ENCODE data around the gene ANGPTL4. TPM values are rescaled to one million over a fixed set of nuclear protein-coding genes. Genes with fewer than 3 reads are reported as not detected.

The ANGPTL4 gene
- total and polyA plus RNA-seq, 9 of the 15 experiments (the other 6 are each of a cell fraction or from before 2014, with no cell fraction given) = 0.05 to 0.77 (median 0.22) TPM; not detected in 4

DNA sequence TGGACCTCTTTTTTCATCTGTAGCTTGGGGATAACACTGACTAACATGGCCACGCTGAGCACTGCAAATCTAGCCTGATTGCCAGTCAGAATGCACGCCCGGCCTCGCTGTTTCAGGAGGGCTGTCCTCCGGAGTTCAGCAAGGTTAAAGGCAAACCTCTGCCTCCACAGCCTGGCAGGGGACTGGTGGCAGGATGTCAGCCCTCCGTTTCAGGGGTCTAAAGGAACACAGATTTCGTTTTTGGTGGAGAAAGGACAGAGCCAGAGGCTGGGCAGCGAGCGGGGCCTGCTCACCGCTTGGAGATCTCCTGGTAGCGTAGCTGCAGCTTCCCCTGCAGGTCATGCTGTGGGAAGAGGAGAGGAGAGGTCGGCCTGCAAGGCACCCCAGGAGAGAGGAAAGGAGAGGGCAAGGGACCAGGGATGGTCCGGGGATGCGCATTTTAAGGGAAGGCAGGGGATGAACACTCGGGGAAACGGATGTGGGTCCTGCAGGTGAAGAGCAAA lies 43.3 kb upstream of the ANGPTL4 start:
- Histone ChIP-seq H4K20me1 (replicated peaks; ENCODE audit: control insufficient read depth, insufficient read depth, low read length) (peaks cover 26% of the 10 kb centered on the region; the same call in 1 of the 2 replicates), H3K27me3 (ENCODE audit: control insufficient read depth in 2 of 2, insufficient read depth in 2 of 2, low read length in 2 of 2) (no peaks in the 10 kb centered on the region), H2AFZ (ENCODE audit: low read depth, low read length) (peak overlapping the region; percentile 86), H3K79me2 (ENCODE audit: control insufficient read depth, insufficient read depth, low read length) (peaks cover 50% of the 10 kb centered on the region), H3K4me1 (replicated peaks in 1 of 2; ENCODE audit: control insufficient read depth in 2 of 2, insufficient read depth in 2 of 2, low read length in 2 of 2) (peaks cover 17 to 28% of the 10 kb centered on the region in 2 experiments), H3K36me3 (ENCODE audit: control insufficient read depth, insufficient read depth, low read length) (peaks cover 55% of the 10 kb centered on the region), H3K4me2 (ENCODE audit: insufficient read depth, low read length) (peak overlapping the region; percentile 99), H3K4me3 (peak overlapping the region; percentile 99), H3K9me1 (ENCODE audit: control insufficient read depth, insufficient read depth, low read length) (no peaks in the 10 kb centered on the region), H3K9ac (ENCODE audit: insufficient read depth in 1 of 2, low read depth in 2 of 2, low read length in 2 of 2) (peak overlapping the region; percentile 99 to 100), H3K27ac (ENCODE audit: extremely low read depth, low read depth, low read length) (peak overlapping the region; percentile 94), H3K9me3 (replicated peaks; ENCODE audit: control insufficient read depth, insufficient read depth, low read depth, low read length) (no peaks in the 10 kb centered on the region)
- intact Hi-C loops (cut with micrococcal nuclease) (loop anchor here (1.0 to 10.0 kb wide), 2 partner anchors 23 to 56 kb away; partner anchors contain the start of gene KANK3), in situ Hi-C loops (cut with MboI) (no loop called here)
- DNase-seq (ENCODE audit: extremely low read depth in 1 of 4, low spot score in 3 of 4) (peak in 2 of 4 experiments; percentile 11 to 39), FAIRE-seq (peak; percentile 35), ATAC-seq (peak; percentile 10)
- ChIA-PET POLR2A (interaction anchor here (0.6 to 3.8 kb wide), 17 partner anchors 9 to 312 kb away, joined by 3 to 20 read pairs (median 5); partner anchors contain the start of gene RAB11B), CTCF (ENCODE audit: low intra/inter-chr PET ratio) (interaction anchor here (0.5 to 1.1 kb wide), 5 partner anchors 51 to 407 kb away, joined by 3 read pairs; no protein-coding TSS in a partner anchor)
- no TSS peak for BruUV-seq (replicated peaks)
- WGBS (ENCODE audit: insufficient coverage, low coverage, missing lambda C conversion rate) = 2% methylated on average over 12 of the region's 16 CpGs
- TF ChIP-seq ZBTB2 (IDR thresholded peaks at IDR 0.05) (0 out of 2 replicates have a peak, but pooled peaks have one; percentile 16), BRD9 (IDR thresholded peaks at IDR 0.05; ENCODE audit: low read depth, partially characterized antibody) (peak; percentile 17), SMAD3 (CRISPR knock-in tag; conservative IDR thresholded peaks at IDR 0.05) (no peak), THRAP3 (IDR thresholded peaks at IDR 0.05; ENCODE audit: borderline replicate concordance) (no peak), TCF3 (CRISPR knock-in tag; IDR thresholded peaks at IDR 0.05) (no peak), ZBTB8A (IDR thresholded peaks at IDR 0.05; ENCODE audit: partially characterized antibody) (no peak), KAT7 (CRISPR knock-in tag; IDR thresholded peaks at IDR 0.05; ENCODE audit: borderline replicate concordance) (0 out of 2 replicates have a peak, but pooled peaks have one; percentile 32), SP1 (CRISPR knock-in tag; IDR thresholded peaks at IDR 0.05) (no peak), ILF3 (IDR thresholded peaks at IDR 0.05; ENCODE audit: borderline replicate concordance) (no peak), BRCA1 (IDR thresholded peaks at IDR 0.05) (no peak), BRCA1 (CRISPR knock-in tag; IDR thresholded peaks at IDR 0.05) (peak; percentile 65; the same call in 1 of the 2 replicates), YY1 (IDR thresholded peaks at IDR 0.05; ENCODE audit: borderline replicate concordance in 1 of 3, control insufficient read depth in 1 of 3, extremely low read depth in 1 of 3, insufficient read depth in 3 of 3, insufficient read length in 1 of 3, insufficient replicate concordance in 2 of 3, low read depth in 1 of 3, low read length in 2 of 3) (peak in 1 of 3 experiments; percentile 51), SNIP1 (IDR thresholded peaks at IDR 0.05; ENCODE audit: low read depth) (0 out of 2 replicates have a peak, but pooled peaks have one; percentile 9), HDGF (IDR thresholded peaks at IDR 0.05) (0 out of 2 replicates have a peak, but pooled peaks have one; percentile 59), NCOR1 (IDR thresholded peaks at IDR 0.05) (no peak), TBP (optimal IDR thresholded peaks at IDR 0.05; ENCODE audit: low read depth, low read length) (peak; percentile 35), ARID3B (CRISPR knock-in tag; IDR thresholded peaks at IDR 0.05; ENCODE audit: borderline replicate concordance) (0 out of 2 replicates have a peak, but pooled peaks have one; percentile 12), FOXA3 (CRISPR knock-in tag; conservative IDR thresholded peaks at IDR 0.05 in 1 of 2, IDR thresholded peaks at IDR 0.05 in 1 of 2) (peak in 1 of 2 experiments; percentile 66; a peak in 1 of 4 replicates), CBFA2T2 (conservative IDR thresholded peaks at IDR 0.05) (no peak), ZNF764 (CRISPR knock-in tag; IDR thresholded peaks at IDR 0.05; ENCODE audit: low read depth) (no peak), PHF21A (IDR thresholded peaks at IDR 0.05; ENCODE audit: borderline replicate concordance, low read depth) (no peak)
